Right renal cortex interstitium (tissue), 3 donors: ENCODE measurements around the gene NDUFB4. TPM values are rescaled to one million over a fixed set of nuclear protein-coding genes. Genes with fewer than 3 reads are reported as not detected.

Source experiments
- DNase-seq, 3 donors: peaks; one replicate each; pipeline ENCODE4 v3.0.0-alpha.2; 2013; ENCODE audit warnings: low read depth in 3 of 3, low spot score in 2 of 3
- polyA plus RNA-seq, 3 donors: library from polyadenylated mRNA; unstranded; fragments of 120-200 nt; gene quantifications; one replicate each; pipeline ENCODE4 v1.2.1, GENCODE V29; 2013; ENCODE audit not compliant: insufficient read length in 3 of 3

Gene NDUFB4
- polyA plus RNA-seq, result 100 to 1,000 TPM; 177 to 195 (median 189) TPM

DNA sequence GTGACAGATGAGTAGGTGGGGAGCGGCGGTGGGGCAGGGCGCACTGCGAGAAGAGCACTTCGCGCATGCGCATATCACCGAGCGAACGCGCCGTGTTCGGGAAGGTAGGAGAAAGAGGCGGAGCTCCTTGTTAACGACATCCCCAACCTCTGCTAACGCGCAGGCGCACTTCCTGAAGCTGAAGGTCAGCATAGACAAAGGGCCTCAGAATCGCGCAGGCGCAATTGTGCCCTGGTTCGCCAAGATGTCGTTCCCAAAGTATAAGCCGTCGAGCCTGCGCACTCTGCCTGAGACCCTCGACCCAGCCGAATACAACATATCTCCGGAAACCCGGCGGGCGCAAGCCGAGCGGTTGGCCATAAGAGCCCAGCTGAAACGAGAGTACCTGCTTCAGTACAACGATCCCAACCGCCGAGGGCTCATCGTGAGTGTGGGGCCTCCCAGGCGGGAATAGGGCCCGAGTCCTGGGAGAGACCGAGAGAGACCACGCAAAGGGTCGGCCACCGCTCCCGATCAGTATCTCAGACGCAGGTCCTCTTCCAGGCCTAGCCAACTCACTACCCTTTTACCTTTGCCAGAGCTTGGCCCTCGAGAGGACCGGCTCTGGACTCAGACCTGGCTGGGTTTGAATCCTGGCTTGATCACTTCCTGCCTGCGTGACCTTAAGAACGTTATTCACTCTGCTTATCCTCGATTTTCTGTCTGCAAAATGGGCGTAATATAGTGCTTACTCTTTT, at the start of gene NDUFB4:
TSS of gene NDUFB4 (plus strand) at position 221 of the 737 bp plus-strand sequence. CDS start at position 245, 24 bp downstream.
- peak; percentile 96 to 99 (median 98) for DNase-seq

DNA sequence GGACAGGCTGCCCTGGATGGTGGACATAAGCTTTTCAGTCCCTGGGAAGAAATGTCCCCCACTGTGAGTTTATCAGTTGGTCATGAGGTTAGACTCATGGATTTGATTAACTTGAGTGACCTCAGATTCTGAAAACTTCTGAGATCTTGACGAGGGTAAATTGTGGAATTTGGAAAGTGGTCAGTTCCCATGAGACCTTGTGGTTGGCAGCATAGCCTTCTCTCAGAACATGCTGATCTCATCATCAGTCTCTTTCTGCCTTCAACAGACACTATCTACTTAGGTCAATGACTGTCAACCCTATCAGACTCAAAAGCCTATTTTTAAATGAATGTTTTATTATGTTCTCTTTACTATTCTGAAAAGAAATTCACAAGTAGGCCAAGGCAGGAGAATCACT, 45.6 kb upstream of the NDUFB4 start:
- DNase-seq, result no peak

DNA sequence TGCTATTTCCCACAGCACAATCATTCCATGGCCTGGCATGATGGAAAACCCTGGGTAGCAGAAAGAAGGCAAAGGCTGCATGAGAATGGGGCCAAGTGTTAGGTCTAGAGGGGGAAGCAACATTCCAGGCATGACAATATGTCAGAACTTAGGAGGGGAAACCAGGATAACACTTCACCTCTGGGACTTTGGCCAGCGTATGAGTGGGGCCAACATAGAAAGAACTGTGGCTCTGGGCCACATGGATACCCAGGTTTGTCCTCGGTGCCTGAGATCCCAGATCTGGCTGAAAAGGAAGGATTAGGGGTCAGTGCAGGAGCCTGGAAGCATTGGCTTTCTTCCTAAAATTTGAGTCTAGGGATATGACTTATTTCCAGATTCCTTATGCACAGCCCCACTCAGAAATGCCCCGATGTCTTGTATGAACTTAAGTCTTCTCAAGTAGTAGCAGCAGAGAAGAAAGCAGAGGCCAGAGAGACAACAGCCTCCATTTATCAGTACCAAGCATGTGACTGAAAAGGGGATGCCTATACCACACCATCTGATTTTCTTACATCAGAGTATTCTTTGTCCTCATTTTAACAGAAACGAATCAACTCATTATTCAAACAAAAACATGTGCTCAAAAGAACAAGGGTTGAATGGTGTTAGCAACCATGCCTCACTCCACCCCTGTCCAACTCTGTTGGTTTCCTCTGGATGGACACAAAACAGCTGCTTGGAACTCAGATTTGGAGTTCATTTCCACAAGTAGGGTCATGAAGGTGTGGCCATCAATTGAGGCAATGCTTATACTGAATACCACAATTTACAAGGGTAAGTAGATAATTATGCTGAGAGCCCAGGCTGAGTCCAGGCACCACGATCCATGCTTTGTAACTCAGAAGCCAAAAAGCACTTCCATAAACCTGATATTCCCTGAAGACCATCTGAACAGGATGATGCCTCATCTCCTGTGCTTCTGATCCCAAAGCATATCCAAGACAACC, 43.7 kb upstream of the NDUFB4 start:
- no peak for DNase-seq

DNA sequence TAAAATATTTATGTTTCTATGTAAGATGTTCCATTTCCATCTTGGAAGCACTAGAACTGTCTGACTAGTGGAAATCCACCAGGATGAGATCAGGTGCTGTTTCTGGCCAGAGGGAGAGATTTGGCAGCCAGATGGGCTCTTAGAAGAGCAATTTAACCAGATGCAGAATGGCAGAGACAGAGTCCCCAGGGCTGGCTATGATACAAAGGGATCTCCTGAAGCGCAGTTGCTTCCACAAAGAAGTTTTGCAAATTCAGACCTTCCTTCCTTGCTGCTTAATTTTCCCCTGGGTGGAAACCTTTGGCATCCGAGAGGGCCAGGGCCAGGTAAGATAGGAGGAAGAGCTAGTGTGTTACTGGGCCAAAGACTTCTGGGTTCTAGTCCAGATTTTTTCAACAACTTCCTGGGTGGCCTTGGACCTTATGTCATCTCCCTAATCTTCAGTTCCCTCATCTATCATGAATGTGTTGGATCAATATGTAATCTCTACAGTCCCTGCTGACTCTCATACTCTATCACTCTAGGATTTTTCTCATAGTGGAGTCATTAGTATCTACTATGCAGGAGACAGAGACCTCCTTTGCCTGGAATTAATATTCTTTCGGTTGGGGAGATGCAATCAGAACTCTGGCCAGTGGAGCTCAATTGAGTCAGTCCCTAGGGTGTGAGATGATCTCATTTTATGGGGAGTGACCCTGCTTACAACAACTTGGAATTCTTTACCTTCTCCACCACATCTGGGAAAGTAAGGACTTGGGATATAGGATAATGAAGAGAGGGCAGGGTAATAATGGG, 41.1 kb upstream of the NDUFB4 start:
- DNase-seq, result no peak

DNA sequence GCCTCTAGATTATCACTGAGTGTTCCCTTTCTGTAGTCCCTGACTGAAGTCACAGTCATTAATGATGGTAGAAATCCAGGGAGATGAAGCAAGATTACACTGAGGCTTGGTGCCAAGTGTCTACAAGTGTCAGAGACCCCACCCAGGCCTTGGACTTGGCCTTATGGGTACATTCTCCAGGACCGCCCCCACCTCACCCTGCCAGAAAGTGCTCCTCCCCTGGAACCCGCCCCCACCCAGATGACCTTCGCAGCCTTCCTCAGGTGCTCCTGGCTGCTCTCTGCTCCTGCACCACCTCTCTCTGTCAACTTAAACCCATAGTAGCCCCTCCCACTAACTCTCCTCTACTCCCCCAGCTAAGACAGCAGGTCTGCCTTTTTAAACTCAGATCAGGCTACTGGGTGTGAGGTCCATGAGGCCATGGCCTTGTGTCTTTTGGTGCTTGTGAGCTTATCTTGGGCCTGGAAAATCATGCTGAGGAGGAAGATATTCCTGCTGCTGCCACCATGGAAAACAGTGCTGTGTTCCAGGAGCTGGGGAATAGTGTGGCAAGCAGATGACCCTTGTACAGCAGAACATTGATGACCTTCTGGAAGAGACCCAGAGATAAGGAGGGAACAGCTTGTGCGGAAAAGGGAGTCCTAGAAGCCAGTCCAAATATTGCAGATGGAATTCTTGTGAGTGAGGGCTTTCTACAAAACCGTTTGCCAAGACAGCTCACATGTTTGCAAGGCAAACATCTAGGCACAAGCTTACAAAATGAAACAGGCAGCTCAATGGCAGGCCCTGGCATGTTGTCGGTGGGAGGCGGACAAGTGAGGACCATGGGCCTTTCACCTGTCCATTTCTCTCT, 40.3 kb upstream of the NDUFB4 start:
- DNase-seq, result no peak

DNA sequence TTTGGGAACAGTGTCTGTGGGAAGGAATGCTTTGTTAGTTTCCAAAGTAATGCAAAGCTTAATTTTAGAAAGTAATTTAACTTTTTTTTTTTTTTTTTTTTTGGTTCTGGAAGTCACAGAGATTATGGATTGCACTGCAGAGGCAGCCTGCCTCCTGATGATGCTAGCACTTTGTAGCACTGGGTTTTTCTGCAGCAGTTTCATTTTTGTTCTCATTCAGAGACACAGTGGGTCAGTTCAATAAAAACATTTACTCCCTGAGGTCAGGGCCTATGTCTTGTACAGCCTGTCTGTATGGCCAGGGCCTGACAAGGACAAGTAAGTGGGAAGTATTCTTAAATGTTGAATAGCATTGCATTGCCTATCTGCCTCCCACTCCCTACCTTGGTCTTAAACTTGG, 39.0 kb upstream of the NDUFB4 start:
- DNase-seq, result no peak

DNA sequence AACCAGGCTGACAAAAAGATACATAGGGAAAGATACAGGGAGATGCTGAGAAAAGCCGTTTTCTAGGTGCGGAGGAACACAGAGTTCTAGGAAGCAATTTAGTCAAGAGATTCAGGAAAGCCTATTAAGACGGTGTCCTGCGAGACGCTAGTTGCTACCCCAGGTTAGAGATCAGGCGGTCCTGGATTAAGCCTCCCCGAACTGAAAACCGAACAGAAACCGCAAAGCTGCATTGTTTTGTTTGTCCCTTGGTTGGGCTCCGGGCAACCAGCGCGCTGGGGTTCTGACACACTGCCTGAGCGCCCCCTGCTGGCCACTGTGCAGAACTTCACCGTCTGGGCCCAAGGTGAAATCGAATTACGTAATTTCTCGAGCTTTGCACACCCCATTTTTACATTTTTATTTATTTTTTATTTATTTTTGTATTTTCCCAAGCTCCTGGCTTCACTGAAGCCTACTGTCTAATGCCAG, 37.3 kb upstream of the NDUFB4 start:
- peak; percentile 85 to 90 (median 85) for DNase-seq

DNA sequence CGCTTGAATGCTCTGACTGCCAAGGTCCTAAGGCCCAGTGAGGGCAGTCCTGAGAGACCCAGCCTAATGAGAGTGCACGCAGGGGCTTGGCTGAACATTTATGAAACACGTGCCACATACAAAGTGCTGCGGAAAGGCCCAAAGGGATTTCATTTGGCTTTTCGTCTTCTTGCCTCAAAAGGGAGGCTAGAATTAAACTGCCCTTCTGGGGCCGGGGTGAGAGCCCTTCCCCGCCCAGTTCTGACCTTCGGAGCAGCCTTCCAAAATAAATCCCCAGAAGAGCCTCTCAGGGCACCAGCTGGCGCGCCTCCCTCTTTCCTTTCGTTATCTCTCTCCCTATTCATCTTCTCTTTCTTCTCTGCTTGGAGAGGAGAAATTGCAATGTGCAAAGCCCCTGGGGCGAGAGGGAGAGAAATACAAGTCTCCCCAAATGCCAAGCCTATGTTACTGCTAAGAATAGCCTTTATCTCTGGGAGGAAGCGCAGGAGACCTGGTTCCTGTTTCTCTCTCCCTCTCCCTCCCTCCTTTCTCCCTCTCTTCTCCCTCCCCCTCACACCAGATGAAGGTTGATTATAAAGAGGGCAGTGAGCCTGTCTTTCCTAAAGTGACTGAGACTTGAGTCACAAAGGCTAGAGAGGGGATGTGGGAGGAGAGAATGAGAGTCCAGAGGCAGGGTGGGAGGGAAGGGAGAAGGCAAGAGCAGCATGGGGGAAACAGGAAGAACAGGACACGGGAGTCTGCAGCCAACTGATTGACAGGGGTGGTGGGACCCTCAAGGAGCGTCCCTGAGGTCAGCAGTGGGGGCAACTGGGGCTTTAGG, 36.7 kb upstream of the NDUFB4 start:
- DNase-seq, result peak in 1 of 3 donors; percentile 63

DNA sequence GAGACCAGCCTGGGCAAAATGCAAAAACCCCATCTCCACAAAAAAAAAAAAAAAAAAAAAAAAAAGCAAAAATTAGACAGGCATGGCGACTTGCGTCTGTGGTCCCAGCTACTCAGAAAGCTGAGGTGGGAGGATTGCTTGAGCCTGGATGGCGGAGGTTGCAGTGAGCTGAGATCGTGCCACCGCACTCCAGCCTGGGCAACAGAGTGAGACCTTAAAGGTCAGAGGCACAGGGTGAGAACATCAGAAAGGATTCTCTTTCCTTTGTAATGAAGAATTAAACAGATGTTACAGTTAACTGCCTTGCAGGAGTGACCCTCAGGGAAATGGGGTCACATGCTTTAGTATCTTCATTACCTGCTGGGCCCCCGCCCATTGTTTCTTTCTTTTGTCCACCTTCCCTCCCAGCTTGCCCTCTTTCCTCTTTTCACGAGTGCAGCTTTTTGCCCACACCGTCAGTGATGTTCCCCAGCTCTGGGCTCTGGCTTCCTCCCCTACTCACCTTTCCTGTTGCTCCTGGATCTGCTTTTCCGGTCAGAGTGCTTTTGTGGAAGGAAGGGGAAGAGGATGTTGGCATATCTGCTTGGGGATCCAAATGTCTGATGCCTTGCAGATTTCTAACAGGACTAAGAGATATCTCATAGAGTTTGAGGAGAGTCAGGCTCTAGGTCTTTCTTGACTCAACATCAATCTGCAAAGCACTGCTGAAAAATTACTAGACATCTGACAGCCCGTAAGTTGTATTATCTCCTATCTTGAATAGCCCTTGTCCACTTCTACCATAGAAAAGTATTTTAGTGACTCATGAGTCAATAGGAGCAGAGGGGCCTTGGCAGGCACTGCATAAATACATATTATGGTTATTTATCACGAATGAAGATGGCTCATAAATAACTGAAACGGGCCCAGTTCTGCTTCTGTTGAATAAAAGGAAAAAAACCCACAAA, 35.6 kb upstream of the NDUFB4 start:
- no peak for DNase-seq

DNA sequence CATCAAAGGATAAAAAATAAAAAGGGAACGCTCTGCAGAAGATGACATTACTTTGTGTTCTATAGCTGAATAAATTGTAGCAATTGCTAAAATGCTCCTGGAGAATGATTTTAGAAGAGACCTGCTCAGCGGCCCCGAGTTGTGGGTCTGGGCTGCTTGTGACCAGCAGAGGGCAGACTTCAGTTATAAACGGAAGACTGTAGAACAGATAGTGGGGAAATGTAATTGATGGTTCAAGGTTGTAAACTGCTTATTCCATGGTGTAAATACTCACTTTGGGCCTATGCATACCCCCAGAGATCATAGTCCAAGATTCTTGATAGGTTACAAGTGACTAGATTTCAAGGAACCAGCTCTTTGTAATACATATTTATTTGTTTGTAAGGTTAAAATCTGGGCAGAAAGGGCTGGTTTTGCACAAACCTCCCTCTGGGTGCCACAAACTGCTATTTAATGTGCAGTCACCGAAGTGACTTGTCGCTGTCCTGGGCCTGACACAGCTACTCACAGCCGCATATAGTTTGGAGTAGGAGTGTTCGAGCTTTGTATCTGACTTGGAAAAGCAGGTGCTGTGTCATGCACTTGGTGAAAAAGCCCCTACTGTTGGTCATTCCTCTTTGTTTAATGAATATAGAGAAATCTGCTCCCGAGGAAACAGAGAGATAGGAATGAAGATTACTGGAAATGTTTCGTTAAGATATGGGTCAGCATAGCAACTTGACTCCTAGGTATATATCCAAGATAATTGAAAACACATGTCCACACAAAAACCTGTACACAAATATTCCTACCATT, 34.7 kb upstream of the NDUFB4 start:
- peak in 1 of 3 donors; percentile 57 for DNase-seq

DNA sequence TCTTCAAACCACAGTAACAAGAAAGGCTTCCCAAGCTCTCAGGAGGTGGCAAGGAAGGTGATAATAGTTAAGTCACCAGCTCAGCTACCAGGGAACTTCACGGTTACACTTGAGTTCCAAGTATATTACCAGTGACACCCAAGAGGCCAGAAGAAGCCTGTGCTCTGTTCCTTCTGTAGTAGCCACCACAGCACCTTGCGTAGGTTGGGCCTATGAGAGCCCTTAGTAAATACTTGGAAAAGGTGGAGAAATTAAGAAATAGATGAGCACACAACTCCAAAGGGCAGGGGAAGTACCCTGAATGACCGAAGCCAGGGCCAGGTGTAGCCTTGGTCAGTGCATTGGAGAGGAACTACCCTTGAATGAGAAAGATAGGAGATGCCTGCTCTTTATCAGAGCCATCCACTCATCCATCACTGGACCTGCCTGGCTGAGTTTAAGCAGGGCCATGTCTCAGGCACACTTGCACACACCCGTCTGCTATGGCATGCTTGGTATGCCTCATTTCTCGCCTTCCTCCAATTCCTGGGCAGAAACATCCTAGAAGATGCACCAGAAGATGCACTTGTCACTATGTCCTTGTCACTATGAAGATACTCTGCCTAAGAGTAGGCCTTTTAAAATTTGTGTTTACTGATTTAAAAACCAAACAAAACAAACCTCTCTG, 32.6 kb upstream of the NDUFB4 start:
- no peak for DNase-seq

DNA sequence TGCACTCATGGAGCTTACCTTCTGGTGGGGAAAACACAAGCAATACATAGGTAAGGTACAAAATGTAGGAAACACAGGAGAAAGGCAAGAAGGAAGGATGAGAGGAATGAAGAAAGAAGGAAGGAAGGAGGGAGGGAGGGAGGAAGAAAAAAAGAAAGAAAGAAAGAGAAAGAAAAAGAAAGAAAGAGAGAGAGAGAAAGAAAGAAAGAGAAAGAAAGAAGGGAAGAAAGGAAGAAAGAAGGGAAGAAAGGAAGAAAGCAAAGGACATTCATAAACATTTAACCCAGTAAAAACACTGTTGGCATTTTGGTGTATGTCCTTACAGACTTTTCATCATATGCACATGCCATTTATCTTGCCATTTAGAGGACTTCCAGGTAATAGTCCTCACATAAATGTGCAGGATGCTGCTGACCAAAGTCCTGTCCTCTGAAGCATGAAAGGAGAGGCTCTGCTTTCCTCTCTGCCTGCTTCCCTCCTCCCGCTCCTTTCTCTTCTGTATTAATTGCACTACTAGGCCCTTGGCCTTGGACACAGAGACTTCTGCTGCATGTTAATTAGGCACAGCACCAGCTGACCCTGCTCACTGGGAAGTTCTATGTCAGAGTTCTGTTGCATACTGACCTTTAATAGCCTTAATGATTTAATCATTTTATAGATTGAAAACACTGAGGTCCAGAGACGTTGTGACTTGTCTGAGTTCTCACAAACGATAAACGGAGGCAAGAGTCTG, 29.7 kb upstream of the NDUFB4 start:
- DNase-seq, result no peak

DNA sequence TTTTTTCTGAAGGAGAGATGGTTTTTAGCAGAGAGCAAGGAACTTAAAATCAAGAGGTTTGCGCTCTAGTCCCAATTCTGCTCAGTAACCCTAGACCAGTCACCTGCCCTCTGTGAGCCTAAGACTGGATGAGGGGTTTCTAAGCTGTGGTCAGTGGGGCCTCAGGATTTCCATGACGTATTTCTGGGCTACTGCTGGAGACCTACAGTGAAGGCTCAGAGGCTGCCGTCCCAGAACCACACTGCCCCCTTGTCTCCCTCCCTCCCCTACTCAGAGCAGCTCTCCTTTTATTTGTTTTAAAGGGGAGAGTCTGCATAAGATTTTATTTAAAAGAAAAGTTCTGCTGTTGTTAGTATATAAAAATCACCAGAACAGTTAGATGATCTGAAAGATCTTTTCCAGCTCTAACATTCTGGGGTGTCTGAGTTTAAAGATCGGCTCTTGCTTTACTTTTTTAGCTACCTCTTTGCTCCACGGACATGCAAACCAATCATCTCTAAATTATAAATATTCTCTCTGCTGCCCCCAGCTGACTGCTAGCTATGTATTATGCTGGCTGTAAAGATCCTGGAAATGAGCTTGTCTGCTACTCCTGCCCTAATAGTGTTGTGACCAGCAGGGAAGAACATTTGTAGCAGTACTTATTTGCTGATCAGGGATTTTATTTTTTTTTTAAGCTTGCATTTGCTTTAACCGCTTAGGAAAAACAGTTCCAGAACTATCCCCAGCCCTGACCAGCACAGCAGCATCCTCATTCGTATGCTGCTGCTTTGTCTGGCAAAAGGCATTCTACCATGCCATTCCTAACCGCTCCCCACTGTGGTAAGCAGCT, 28.6 kb upstream of the NDUFB4 start:
- DNase-seq, result no peak

DNA sequence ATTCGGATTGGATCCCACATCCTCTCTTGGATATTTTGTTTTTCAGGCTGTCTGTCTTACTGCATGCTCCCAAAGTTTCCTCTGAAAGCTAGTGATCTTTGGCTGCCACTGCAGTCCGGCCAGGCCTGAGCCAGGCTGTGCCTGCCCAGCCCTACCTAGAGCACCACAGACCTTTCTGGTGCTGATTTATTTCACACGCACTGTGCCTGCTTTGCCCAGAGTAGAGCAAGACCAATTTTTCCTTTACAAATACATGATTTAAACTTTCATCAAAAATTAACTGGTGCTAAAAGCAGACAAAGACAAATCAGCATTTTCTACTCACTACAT, 28.0 kb upstream of the NDUFB4 start:
- no peak for DNase-seq

DNA sequence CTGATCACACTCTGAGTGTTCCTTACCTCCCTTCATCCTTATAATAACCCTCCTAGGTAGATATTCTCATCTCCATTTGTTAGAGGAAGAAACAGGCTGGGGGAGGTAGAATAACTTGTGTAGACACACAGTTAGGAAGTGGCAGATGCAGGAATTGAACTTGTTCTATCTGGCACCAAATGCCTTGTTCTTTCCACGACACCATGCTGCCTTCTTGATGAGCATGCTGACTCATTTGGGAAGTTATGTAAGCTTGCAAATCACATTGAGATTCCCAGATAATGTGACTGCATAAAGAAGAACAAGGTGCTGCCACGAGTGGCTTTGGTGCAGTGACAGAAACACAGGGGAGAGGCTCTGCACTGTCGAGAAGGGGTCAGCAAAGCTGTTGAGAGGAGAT, 27.5 kb upstream of the NDUFB4 start:
- DNase-seq, result no peak
